GM12878 (cell line): ENCODE measurements around the gene DDX49. TPM values are rescaled to one million over a fixed set of nuclear protein-coding genes. Genes with fewer than 3 reads are reported as not detected.

ENCODE experiments used
- ATAC-seq: fragments of 200-7000 bp; cut with Tn5 transposase; 3 replicates; pipeline ENCODE4 v1.9.1; 2020; ENCODE audit warnings: mild to moderate bottlenecking, moderate library complexity
- BruUV-seq: library from RNA; stranded (reverse); fragments of 400-500 nt; replicated peaks from 2 replicates; lab custom pipeline; 2021; lab: Mats Ljungman, UMichigan
- CTCF ChIA-PET: fragments of 300-600 bp; sonication (Branson Sonifier 250); formaldehyde crosslinking; extraction: SDS; loops from one replicate; lab custom pipeline; 2021; ENCODE audit warnings: inconsistent platforms; lab: Yijun Ruan, JAX
- POLR2A ChIA-PET: fragments of 350-600 bp; formaldehyde crosslinking; extraction: SDS; loops from one replicate; lab custom pipeline; 2021; ENCODE audit warnings: inconsistent platforms; lab: Charles Lee
- RAD21 ChIA-PET: fragments of 300-600 bp; sonication (Branson Sonifier 250); formaldehyde crosslinking; loops from one replicate; lab custom pipeline; 2023; ENCODE audit warnings: antibody characterized with exemption; ENCODE audit not compliant: unreplicated experiment; lab: Charles Lee
- SMC1A ChIA-PET: fragments of 300-600 bp; sonication (Branson Sonifier 250); formaldehyde crosslinking; loops from one replicate; lab custom pipeline; 2023; ENCODE audit not compliant: unreplicated experiment, uncharacterized antibody; lab: Charles Lee
- DNase-seq: peaks from one replicate; pipeline ENCODE4 v3.0.0-alpha.2; 2011; ENCODE audit warnings: low read depth, low spot score
- FAIRE-seq: peaks from 3 replicates; lab custom pipeline; 2011; peaks lifted over from hg19 to GRCh38; lab: Jason Lieb, UNC
- H2AFZ ChIP-seq: 2 replicates; pipeline ENCODE4 v1.6.0; 2011; ENCODE audit warnings: low read depth, low read length, control low read depth; ENCODE audit not compliant: control insufficient read depth
- H3K27ac ChIP-seq: 2 replicates; pipeline ENCODE4 v1.5.1; 2011; ENCODE audit warnings: control low read depth; ENCODE audit not compliant: control insufficient read depth, insufficient read depth
- H3K27me3 ChIP-seq, 2 experiments: replicated peaks in 1 of 2; 2 replicates each; pipeline versions ENCODE4 v1.6.0 to v1.6.1; 2011; ENCODE audit warnings: low read length in 1 of 2; ENCODE audit not compliant: control insufficient read depth in 2 of 2, insufficient read depth in 2 of 2
- H3K36me3 ChIP-seq, 2 experiments: 2 replicates each; pipeline ENCODE4 v1.5.1; 2011; ENCODE audit warnings: low read length in 1 of 2; ENCODE audit not compliant: control insufficient read depth in 2 of 2, insufficient read depth in 2 of 2
- H3K4me1 ChIP-seq: 2 replicates; pipeline ENCODE4 v1.6.1; 2011; ENCODE audit warnings: mild to moderate bottlenecking, low read length, moderate library complexity, mixed read lengths; ENCODE audit not compliant: control insufficient read depth, insufficient read depth
- H3K4me2 ChIP-seq: 2 replicates; pipeline ENCODE4 v1.6.0; 2011; ENCODE audit warnings: control low read depth; ENCODE audit not compliant: control insufficient read depth, insufficient read depth
- H3K4me3 ChIP-seq: fragments of 200-600 bp; sonication (generic); 2 replicates; pipeline ENCODE4 v1.5.1; 2016
- H3K79me2 ChIP-seq: 2 replicates; pipeline ENCODE4 v1.6.0; 2011; ENCODE audit warnings: low read length; ENCODE audit not compliant: control insufficient read depth, insufficient read depth
- H3K9ac ChIP-seq: 2 replicates; pipeline ENCODE4 v1.8.0; 2011; ENCODE audit warnings: low read length, control low read depth, mixed read lengths; ENCODE audit not compliant: control insufficient read depth, insufficient read depth
- H3K9me3 ChIP-seq: replicated peaks from 3 replicates; pipeline ENCODE4 v1.5.1; 2011; ENCODE audit warnings: mild to moderate bottlenecking, low read length; ENCODE audit not compliant: control insufficient read depth, insufficient read depth
- H4K20me1 ChIP-seq: 2 replicates; pipeline ENCODE4 v1.6.0; 2011; ENCODE audit not compliant: control insufficient read depth, insufficient read depth
- BCL11A ChIP-seq: IDR thresholded peaks from 2 replicates; pipeline ENCODE4 v1.6.1; 2011; ENCODE audit warnings: low read depth, low read length
- BRCA1 ChIP-seq: IDR thresholded peaks from 2 replicates; pipeline ENCODE4 v1.6.1; 2011; ENCODE audit warnings: low read depth, low read length, improper control_type of control experiment
- HDAC6 ChIP-seq: fragments of 200-600 bp; sonication (generic); IDR thresholded peaks from one replicate; pipeline ENCODE4 v1.8.0; 2017; ENCODE audit warnings: antibody characterized with exemption; ENCODE audit not compliant: unreplicated experiment
- JUND ChIP-seq: IDR thresholded peaks from 2 replicates; pipeline ENCODE4 v1.6.1; 2012; ENCODE audit warnings: low read depth, mild to moderate bottlenecking, low read length, improper control_type of control experiment, moderate library complexity
- MXI1 ChIP-seq: fragments of 150-350 bp; IDR thresholded peaks from 2 replicates; pipeline ENCODE4 v1.6.1; 2011; ENCODE audit warnings: low read depth, mild to moderate bottlenecking, inconsistent platforms, low read length, improper control_type of control experiment
- NFYB ChIP-seq: IDR thresholded peaks from 2 replicates; pipeline ENCODE4 v1.6.1; 2011; ENCODE audit warnings: low read depth, mild to moderate bottlenecking, low read length, improper control_type of control experiment, moderate library complexity; ENCODE audit not compliant: insufficient read depth
- NRF1 ChIP-seq: conservative IDR thresholded peaks from 2 replicates; pipeline ENCODE4 v1.6.1; 2011; ENCODE audit warnings: mild to moderate bottlenecking, low read depth, low read length, improper control_type of control experiment
- SMAD5 ChIP-seq: IDR thresholded peaks from 2 replicates; pipeline ENCODE4 v1.6.1; 2016; ENCODE audit warnings: antibody characterized with exemption, low read depth
- SRF ChIP-seq, 2 experiments: IDR thresholded peaks; 2 replicates each; pipeline ENCODE4 v1.6.1; 2011; ENCODE audit warnings: low read depth in 2 of 2, low read length in 2 of 2, mild to moderate bottlenecking in 1 of 2, moderate library complexity in 1 of 2
- STAT3 ChIP-seq: IDR thresholded peaks from 2 replicates; pipeline ENCODE4 v1.6.1; 2011; ENCODE audit warnings: low read depth, low read length, improper control_type of control experiment
- SUZ12 ChIP-seq: fragments of 200-600 bp; sonication (generic); IDR thresholded peaks from one replicate; pipeline ENCODE4 v1.6.1; 2018; ENCODE audit warnings: antibody characterized with exemption, mild to moderate bottlenecking; ENCODE audit not compliant: unreplicated experiment
- USF1 ChIP-seq: IDR thresholded peaks from 2 replicates; pipeline ENCODE4 v1.6.1; 2011; ENCODE audit warnings: borderline replicate concordance, low read depth, mild to moderate bottlenecking, moderate library complexity, mixed read lengths, low read length; ENCODE audit not compliant: insufficient read depth; ENCODE audit errors: extremely low read length
- ZBTB33 ChIP-seq: fragments of 450-650 bp; IDR thresholded peaks from 2 replicates; pipeline ENCODE4 v1.6.1; 2017; ENCODE audit warnings: mild to moderate bottlenecking
- ZNF217 ChIP-seq: fragments of 450-650 bp; IDR thresholded peaks from 2 replicates; pipeline ENCODE4 v1.6.1; 2017; ENCODE audit warnings: antibody characterized with exemption, mild to moderate bottlenecking
- WGBS: methylation state at CpG from one replicate; pipeline ENCODE4 v1.1.6; 2016; ENCODE audit warnings: low lambda C conversion rate; ENCODE audit not compliant: insufficient replicate concordance, insufficient coverage; ENCODE audit errors: missing lambda C conversion rate; 5-methylcytosine and 5-hydroxymethylcytosine counted together
- in situ Hi-C: fragments of 300-500 bp; cut with MboI; formaldehyde crosslinking; loops from 9 replicates; pipeline ENCODE4 v1.14.3; 2018; ENCODE audit warnings: mixed read lengths
- intact Hi-C: fragments of 100-400 bp; cut with micrococcal nuclease; formaldehyde crosslinking; loops from one replicate; pipeline ENCODE4 v1.14.2; 2022; ENCODE audit not compliant: unreplicated experiment
- polyA plus RNA-seq, 11 experiments: library from polyadenylated mRNA; depleted of rRNA in 4 of 11; unstranded in 6 of 11; stranded (reverse) in 5 of 11; fragments of >200 nt; fragmentation: Nextera tagmentation in 4 of 11; fragmentation: Illumina TruSeq in 1 of 11; extraction: Ambion mirVana in 4 of 11; extraction: Trizol in 1 of 11; gene quantifications; 1 replicate in 1 of 11; 2 replicates in 10 of 11; pipeline versions ENCODE4 v1.2.1 to v1.2.3, GENCODE V29; 2011 to 2016; ENCODE audit warnings: inconsistent platforms in 2 of 11, missing spikeins in 2 of 11, low read depth in 1 of 11
- total RNA-seq, 4 experiments: library from RNA; depleted of rRNA in 3 of 4; stranded (reverse); fragments of >200 nt in 3 of 4; fragmentation: Illumina TruSeq in 1 of 4; extraction: Trizol in 1 of 4; gene quantifications; 2 replicates each; pipeline versions ENCODE4 v1.2.1 to v1.2.3, GENCODE V29; 2013 to 2021

The DDX49 gene
- total and polyA plus RNA-seq, 10 of the 15 experiments (the other 5 are each of a cell fraction or from before 2014, with no cell fraction given), result 0.58 to 102 (median 48.1) TPM

DNA sequence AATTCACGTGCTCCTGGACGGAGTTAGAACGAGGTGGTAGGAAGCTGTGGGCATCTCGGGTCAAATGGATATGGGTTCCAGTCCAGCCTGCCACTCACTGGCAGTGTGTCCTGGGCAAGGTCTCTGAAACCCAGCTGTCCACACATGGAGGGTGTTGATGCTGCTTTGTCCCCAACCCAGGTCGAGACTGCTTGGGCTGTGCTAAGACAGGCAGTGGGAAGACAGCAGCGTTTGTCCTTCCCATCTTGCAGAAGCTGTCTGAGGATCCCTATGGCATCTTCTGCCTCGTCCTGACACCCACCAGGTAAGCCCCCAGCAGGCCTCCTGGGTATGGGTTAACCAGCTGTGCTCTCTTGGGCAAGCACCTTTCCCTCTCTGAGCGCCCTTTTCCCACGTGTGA is 885 bp downstream of the DDX49 start:
- 55% methylated on average over 9 of the region's 9 CpGs for WGBS
- SMC1A ChIA-PET, result interaction anchor here (1.8 kb wide), 1 partner anchor 24 kb away, joined by 8 read pairs; no protein-coding TSS in a partner anchor
- Histone ChIP-seq H3K4me2 (peak overlapping the region; percentile 99), H2AFZ (no peak overlapping the region), H3K9me3 (no peaks in the 10 kb centered on the region), H3K4me3 (peak overlapping the region; percentile 92), H4K20me1 (0 out of 2 replicates have a peak, but pooled peaks cover 3% of the 10 kb centered on the region), H3K27me3 (no peaks in the 10 kb centered on the region), H3K27ac (0 out of 2 replicates have a peak overlapping the region, but pooled peaks have one; percentile 47), H3K79me2 (peaks cover 43% of the 10 kb centered on the region), H3K9ac (peak overlapping the region; percentile 91), H3K4me1 (peaks cover 8% of the 10 kb centered on the region), H3K36me3 (peaks cover 9 to 17% of the 10 kb centered on the region in 2 experiments)
- no peak for ATAC-seq
- in situ Hi-C loops (no loop called here), intact Hi-C loops (no loop called here)
- BruUV-seq, result no TSS peak
- FAIRE-seq, result no peak
- POLR2A ChIA-PET, result interaction anchor here (0.7 kb wide), 1 partner anchor 12 kb away, joined by 5 read pairs; no protein-coding TSS in a partner anchor
- CTCF ChIA-PET, result interaction anchor here (0.6 to 1.7 kb wide), 2 partner anchors 55 to 105 kb away, joined by 3 read pairs; no protein-coding TSS in a partner anchor
- no peak for DNase-seq
- RAD21 ChIA-PET, result no interaction called here
- TF ChIP-seq STAT3 (no peak), JUND (no peak), SMAD5 (no peak), MXI1 (no peak), HDAC6 (no peak), BCL11A (no peak), SUZ12 (no peak), NRF1 (no peak)

GRCh38 chr19:18921593-18921992 is 2.1 kb downstream of the DDX49 start:
- POLR2A ChIA-PET, result no interaction called here
- Histone ChIP-seq H3K4me2 (no peak overlapping the region), H3K36me3 (peaks cover 12 to 23% of the 10 kb centered on the region in 2 experiments; a peak in 3 of 4 replicates)

More at GRCh38 chr19:18921593-18921992, 2.1 kb downstream of the DDX49 start:
- ATAC-seq (no peak), DNase-seq (no peak)
- Histone ChIP-seq H3K9ac (no peak overlapping the region), H3K27ac (no peak overlapping the region), H4K20me1 (no peaks in the 10 kb centered on the region), H3K9me3 (no peaks in the 10 kb centered on the region), H3K4me3 (no peak overlapping the region), H2AFZ (no peak overlapping the region)
- ChIA-PET SMC1A (no interaction called here), CTCF (no interaction called here)
- BruUV-seq, result no TSS peak
- in situ Hi-C loops (no loop called here), intact Hi-C loops (no loop called here)
- no peak for TF ChIP-seq SRF (IDR thresholded peaks at IDR 0.05; ENCODE audit: low read depth in 2 of 2, low read length in 2 of 2)
- no peak for TF ChIP-seq USF1
- no peak for TF ChIP-seq ZNF217
- TF ChIP-seq BRCA1, result no peak
- no peak for TF ChIP-seq ZBTB33
- TF ChIP-seq NFYB, result no peak
- TF ChIP-seq, all 136 proteins: peak for 0
- RAD21 ChIA-PET, result no interaction called here
- no peaks in the 10 kb centered on the region for H3K27me3 ChIP-seq
- peaks cover 8% of the 10 kb centered on the region for H3K4me1 ChIP-seq
- WGBS, result 96% methylated on average over 17 of the region's 17 CpGs
- FAIRE-seq, result no peak
- peaks cover 38% of the 10 kb centered on the region for H3K79me2 ChIP-seq
